Bronchial epithelial cell (primary cell): ENCODE results near the gene TFAM. TPM values are rescaled to one million over a fixed set of nuclear protein-coding genes. Genes with fewer than 3 reads are reported as not detected.

Experiments
- DNase-seq: peaks from one replicate; pipeline ENCODE4 v3.0.0-alpha.2; 2010; ENCODE audit warnings: low read depth
- FAIRE-seq: peaks from 2 replicates; lab custom pipeline; 2011; peaks lifted over from hg19 to GRCh38; lab: Jason Lieb, UNC
- H3K27me3 ChIP-seq: 2 replicates; pipeline ENCODE4 v1.5.1; 2011; ENCODE audit warnings: low read length; ENCODE audit not compliant: control insufficient read depth, insufficient read depth
- H3K36me3 ChIP-seq: 2 replicates; pipeline ENCODE4 v1.5.1; 2011; ENCODE audit warnings: low read length; ENCODE audit not compliant: control insufficient read depth, insufficient read depth
- H3K4me3 ChIP-seq: 2 replicates; pipeline ENCODE4 v1.5.1; 2011; ENCODE audit warnings: mild to moderate bottlenecking, low read depth, low read length, control low read depth
- total RNA-seq: library from RNA; depleted of rRNA; stranded (reverse); fragments of >200 nt; gene quantifications from 2 replicates; pipeline ENCODE4 v1.2.1, GENCODE V29; 2014
- TF ChIP-seq, protein P1 (sequence below): IDR thresholded peaks from 2 replicates; pipeline ENCODE4 v1.5.1; 2011; ENCODE audit warnings: mild to moderate bottlenecking, moderate library complexity, low read length, control low read depth, inconsistent platforms; ENCODE audit not compliant: insufficient read depth, severe bottlenecking

Gene TFAM
- total RNA-seq, 1 donor from 2014 or later, result 36.1 TPM

DNA sequence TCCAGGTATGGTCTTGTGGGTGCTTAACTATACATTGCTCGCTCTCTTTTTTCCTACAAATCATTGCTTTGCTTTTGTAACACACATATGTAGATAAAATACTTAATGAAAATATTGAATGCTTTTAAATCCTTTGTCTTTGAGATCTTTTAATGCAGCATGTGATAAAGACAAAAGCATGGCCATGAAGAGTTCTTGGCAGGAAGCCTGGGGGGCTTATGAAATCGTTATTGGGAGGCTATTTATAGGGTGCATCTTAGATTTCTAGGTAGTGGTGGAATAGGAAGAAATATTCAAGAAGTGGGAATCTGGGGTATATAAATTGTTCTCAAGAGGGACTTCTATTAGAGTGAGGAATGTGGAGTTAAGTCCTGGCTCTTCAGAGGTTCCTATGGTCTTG, 28.5 kb upstream of the TFAM start:
- H3K36me3 ChIP-seq, result no peaks in the 10 kb centered on the region
- FAIRE-seq, result no peak
- no peak overlapping the region for H3K4me3 ChIP-seq
- no peaks in the 10 kb centered on the region for H3K27me3 ChIP-seq
- DNase-seq, result no peak
- TF ChIP-seq, protein P1, sequence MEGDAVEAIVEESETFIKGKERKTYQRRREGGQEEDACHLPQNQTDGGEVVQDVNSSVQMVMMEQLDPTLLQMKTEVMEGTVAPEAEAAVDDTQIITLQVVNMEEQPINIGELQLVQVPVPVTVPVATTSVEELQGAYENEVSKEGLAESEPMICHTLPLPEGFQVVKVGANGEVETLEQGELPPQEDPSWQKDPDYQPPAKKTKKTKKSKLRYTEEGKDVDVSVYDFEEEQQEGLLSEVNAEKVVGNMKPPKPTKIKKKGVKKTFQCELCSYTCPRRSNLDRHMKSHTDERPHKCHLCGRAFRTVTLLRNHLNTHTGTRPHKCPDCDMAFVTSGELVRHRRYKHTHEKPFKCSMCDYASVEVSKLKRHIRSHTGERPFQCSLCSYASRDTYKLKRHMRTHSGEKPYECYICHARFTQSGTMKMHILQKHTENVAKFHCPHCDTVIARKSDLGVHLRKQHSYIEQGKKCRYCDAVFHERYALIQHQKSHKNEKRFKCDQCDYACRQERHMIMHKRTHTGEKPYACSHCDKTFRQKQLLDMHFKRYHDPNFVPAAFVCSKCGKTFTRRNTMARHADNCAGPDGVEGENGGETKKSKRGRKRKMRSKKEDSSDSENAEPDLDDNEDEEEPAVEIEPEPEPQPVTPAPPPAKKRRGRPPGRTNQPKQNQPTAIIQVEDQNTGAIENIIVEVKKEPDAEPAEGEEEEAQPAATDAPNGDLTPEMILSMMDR, result no peak

DNA sequence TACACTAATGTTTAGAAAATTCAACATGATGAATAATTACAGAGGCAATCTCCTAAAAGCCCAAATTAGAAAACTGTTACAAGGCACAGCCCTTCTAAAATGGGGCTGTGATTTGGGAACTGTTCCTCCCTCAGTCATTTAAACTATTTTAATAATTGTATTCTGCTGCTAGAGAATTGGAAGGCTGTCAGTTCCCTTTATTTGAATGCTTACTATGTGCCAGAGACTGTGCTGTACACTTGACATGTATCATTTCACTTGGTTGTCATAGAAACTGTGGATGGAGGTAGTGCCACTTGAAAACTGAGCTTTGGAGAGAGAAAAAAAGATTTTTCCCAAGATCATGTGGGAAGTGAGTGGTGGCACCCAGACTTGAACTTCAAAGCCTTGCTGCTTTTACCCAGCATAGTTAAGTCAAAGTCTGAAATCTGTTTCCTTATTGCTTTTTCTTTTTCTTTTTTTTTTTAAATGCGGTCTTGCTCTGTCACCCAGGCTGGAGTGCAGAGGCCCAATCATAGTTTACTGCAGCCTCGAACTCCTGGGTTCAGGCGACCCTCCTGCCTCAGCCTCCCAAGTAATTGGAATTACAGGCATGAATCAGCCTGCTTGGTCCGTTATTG, 26.8 kb upstream of the TFAM start:
- H3K27me3 ChIP-seq, result no peaks in the 10 kb centered on the region
- no peak for DNase-seq
- TF ChIP-seq, protein P1, result no peak
- no peak overlapping the region for H3K4me3 ChIP-seq
- H3K36me3 ChIP-seq, result no peaks in the 10 kb centered on the region
- no peak for FAIRE-seq

DNA sequence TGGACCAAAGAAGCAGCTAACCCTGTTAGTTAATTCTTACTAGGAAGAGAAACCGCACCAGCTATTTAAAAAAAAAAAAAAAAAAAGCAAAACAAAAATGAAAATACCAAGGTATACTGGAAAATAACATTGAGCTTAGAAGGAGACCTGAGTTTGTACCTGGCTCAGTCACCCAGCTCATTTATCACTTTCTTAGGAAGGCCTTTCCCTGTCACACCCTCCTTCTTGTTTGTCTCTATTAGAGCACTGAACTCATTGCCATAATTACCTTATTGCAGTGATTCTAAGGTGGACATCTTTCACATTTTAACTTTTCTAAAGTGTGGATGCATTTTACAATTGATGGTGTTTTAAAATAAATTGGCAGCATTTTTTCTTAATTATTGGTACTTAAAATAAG, 26.3 kb upstream of the TFAM start:
- DNase-seq, result no peak
- TF ChIP-seq, protein P1, result no peak
- Histone ChIP-seq H3K27me3 (no peaks in the 10 kb centered on the region), H3K36me3 (no peaks in the 10 kb centered on the region), H3K4me3 (no peak overlapping the region)
- FAIRE-seq, result no peak

DNA sequence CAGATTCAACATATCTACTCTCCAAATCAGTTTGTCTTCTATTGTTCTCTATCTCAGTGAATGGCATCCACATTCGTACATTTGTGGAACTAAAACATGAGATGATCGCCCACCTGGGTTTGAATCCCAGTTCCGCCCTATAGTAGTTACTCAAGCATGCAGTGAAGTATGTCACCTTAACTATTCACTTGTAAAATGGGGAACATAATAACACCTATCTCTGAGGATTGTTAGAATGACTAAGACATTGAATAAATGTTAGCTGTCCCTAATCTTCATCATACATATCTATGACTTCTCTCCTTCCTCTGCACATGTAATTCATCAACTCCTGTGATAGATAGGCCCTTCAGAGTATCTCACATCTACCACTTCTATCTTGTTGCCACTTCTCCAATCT, 25.7 kb upstream of the TFAM start:
- DNase-seq (no peak), FAIRE-seq (no peak)
- H3K36me3 ChIP-seq, result no peaks in the 10 kb centered on the region
- no peak overlapping the region for H3K4me3 ChIP-seq
- H3K27me3 ChIP-seq, result no peaks in the 10 kb centered on the region
- TF ChIP-seq, protein P1, result no peak

DNA sequence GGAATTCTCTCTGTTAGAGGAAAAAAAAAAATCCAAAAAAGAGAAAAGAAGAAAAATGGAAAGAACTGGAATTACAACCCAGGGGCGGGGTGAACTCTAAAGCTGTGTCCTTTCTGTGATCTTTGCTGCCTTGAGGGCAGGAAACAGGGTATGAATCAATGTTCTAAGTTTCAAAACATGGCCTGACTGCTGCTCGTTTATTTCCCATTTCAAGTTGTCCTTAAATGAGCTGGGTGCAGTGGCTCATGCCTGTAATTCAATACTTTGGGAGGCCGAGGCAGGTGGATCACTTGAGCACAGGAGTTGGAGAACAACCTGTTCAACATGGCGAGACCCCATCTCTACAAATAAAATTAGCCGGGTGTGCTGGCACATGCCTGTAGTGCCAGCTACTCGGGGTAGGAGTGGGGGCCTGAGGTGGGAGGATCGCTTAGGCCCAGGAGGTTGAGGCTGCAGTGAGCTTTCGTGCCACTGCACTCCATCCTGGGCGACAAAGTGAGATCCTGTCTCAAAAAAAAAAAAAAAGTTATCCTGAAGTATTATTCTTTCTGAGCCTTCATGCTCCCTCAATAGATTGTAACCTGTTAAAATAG, 24.7 kb upstream of the TFAM start:
- TF ChIP-seq, protein P1, result no peak
- Histone ChIP-seq H3K27me3 (no peaks in the 10 kb centered on the region), H3K36me3 (no peaks in the 10 kb centered on the region), H3K4me3 (no peak overlapping the region)
- FAIRE-seq, result no peak
- DNase-seq, result peak; percentile 77
